HepG2 (cell line): ENCODE measurements around the gene RAB5B. TPM values are rescaled to one million over a fixed set of nuclear protein-coding genes. Genes with fewer than 3 reads are reported as not detected.

Experiments
- EEA1 ChIP-seq: sonication (generic); formaldehyde crosslinking; IDR thresholded peaks from 2 replicates; pipeline ENCODE4 v1.5.1; 2020; ENCODE audit warnings: mild to moderate bottlenecking, missing genetic modification reagents, borderline replicate concordance
- FOXK2 ChIP-seq: fragments of 450-650 bp; IDR thresholded peaks from 2 replicates; pipeline ENCODE4 v1.6.1; 2016
- GABPB1 ChIP-seq: IDR thresholded peaks from 2 replicates; pipeline ENCODE4 v1.6.1; 2016; ENCODE audit warnings: mild to moderate bottlenecking, missing genetic modification reagents, moderate library complexity, missing compliant biosample characterization
- GFI1 ChIP-seq: sonication (generic); formaldehyde crosslinking; IDR thresholded peaks from 2 replicates; pipeline ENCODE4 v1.5.0; 2020; ENCODE audit warnings: missing genetic modification reagents, mild to moderate bottlenecking, borderline replicate concordance
- KDM2A ChIP-seq: sonication (generic); formaldehyde crosslinking; IDR thresholded peaks from 2 replicates; pipeline ENCODE4 v1.4.0; 2020; ENCODE audit warnings: low read depth, missing genetic modification reagents, borderline replicate concordance
- KDM5A ChIP-seq: fragments of 200-600 bp; sonication (generic); IDR thresholded peaks from 2 replicates; pipeline ENCODE4 v1.7.0; 2018; ENCODE audit warnings: antibody characterized with exemption, mild to moderate bottlenecking, low read length, borderline replicate concordance
- KMT2A ChIP-seq: sonication (generic); formaldehyde crosslinking; IDR thresholded peaks from 2 replicates; pipeline ENCODE4 v1.4.0; 2020; ENCODE audit warnings: missing genetic modification reagents
- MED1 ChIP-seq: sonication (generic); formaldehyde crosslinking; IDR thresholded peaks from 2 replicates; pipeline ENCODE4 v1.4.0; 2020; ENCODE audit warnings: missing genetic modification reagents
- MTF2 ChIP-seq: sonication (generic); formaldehyde crosslinking; IDR thresholded peaks from 2 replicates; pipeline ENCODE4 v1.5.0; 2020; ENCODE audit warnings: missing genetic modification reagents, borderline replicate concordance
- RBM39 ChIP-seq: fragments of 200-400 bp; formaldehyde crosslinking; IDR thresholded peaks from one replicate; pipeline ENCODE4 v1.6.1; 2018; ENCODE audit warnings: antibody characterized with exemption, mild to moderate bottlenecking, low read depth, low read length; ENCODE audit not compliant: poor library complexity, severe bottlenecking
- SALL2 ChIP-seq: sonication (generic); formaldehyde crosslinking; IDR thresholded peaks from 2 replicates; pipeline ENCODE4 v1.8.1; 2023; ENCODE audit warnings: mild to moderate bottlenecking, missing genetic modification reagents, inconsistent platforms
- ZBTB38 ChIP-seq: sonication (generic); formaldehyde crosslinking; IDR thresholded peaks from 2 replicates; pipeline ENCODE4 v1.5.1; 2020; ENCODE audit warnings: mild to moderate bottlenecking, missing genetic modification reagents
- ZBTB7A ChIP-seq: sonication (generic); formaldehyde crosslinking; IDR thresholded peaks from 2 replicates; pipeline ENCODE4 v1.8.0; 2022; ENCODE audit warnings: mild to moderate bottlenecking, missing genetic modification reagents
- ZFX ChIP-seq: sonication (generic); formaldehyde crosslinking; IDR thresholded peaks from 2 replicates; pipeline ENCODE4 v1.4.0; 2020; ENCODE audit warnings: mild to moderate bottlenecking, low read depth, missing genetic modification reagents, moderate library complexity
- ZNF260 ChIP-seq: sonication (generic); formaldehyde crosslinking; IDR thresholded peaks from 2 replicates; pipeline ENCODE4 v1.4.0; 2020; ENCODE audit warnings: missing genetic modification reagents, low read depth, mild to moderate bottlenecking, borderline replicate concordance
- ZNF30 ChIP-seq: sonication (generic); formaldehyde crosslinking; IDR thresholded peaks from 2 replicates; pipeline ENCODE4 v1.5.0; 2020; ENCODE audit warnings: mild to moderate bottlenecking, missing genetic modification reagents
- ZNF674 ChIP-seq: sonication (generic); formaldehyde crosslinking; IDR thresholded peaks from 2 replicates; pipeline ENCODE4 v1.5.0; 2020; ENCODE audit warnings: low read depth, mild to moderate bottlenecking, missing genetic modification reagents
- ZNF891 ChIP-seq: sonication (generic); formaldehyde crosslinking; IDR thresholded peaks from 2 replicates; pipeline ENCODE4 v1.5.0; 2020; ENCODE audit warnings: mild to moderate bottlenecking, missing genetic modification reagents
- polyA plus RNA-seq, 8 experiments: library from polyadenylated mRNA; depleted of rRNA in 3 of 8; stranded (reverse) in 7 of 8; unstranded in 1 of 8; fragments of >200 nt; fragmentation: Illumina TruSeq in 4 of 8; extraction: Trizol in 4 of 8; gene quantifications; 2 replicates each; pipeline versions ENCODE4 v1.2.1 to v1.2.3, GENCODE V29; 2011 to 2016; ENCODE audit warnings: low read depth in 4 of 8, missing spikeins in 1 of 8, mixed read lengths in 1 of 8; ENCODE audit not compliant: insufficient read depth in 1 of 8
- total RNA-seq, 5 experiments: library from RNA; depleted of rRNA; stranded (reverse); fragments of >200 nt; fragmentation: Illumina TruSeq; extraction: Trizol; gene quantifications; 2 replicates each; pipeline ENCODE4 v1.2.3, GENCODE V29; 2016; ENCODE audit warnings: low read depth in 1 of 5
- TF ChIP-seq, protein P1 (sequence below): sonication (generic); formaldehyde crosslinking; IDR thresholded peaks from 2 replicates; pipeline ENCODE4 v1.4.0; 2020; ENCODE audit warnings: missing genetic modification reagents
- TF ChIP-seq, protein P2 (sequence below): sonication (generic); formaldehyde crosslinking; IDR thresholded peaks from 2 replicates; pipeline ENCODE4 v1.8.0; 2022; ENCODE audit warnings: missing genetic modification reagents, low read depth, mild to moderate bottlenecking, borderline replicate concordance
- TF ChIP-seq, protein P3 (sequence below): sonication (generic); formaldehyde crosslinking; IDR thresholded peaks from 2 replicates; pipeline ENCODE4 v1.4.0; 2020; ENCODE audit warnings: missing genetic modification reagents
- TF ChIP-seq, protein P4 (sequence below): sonication (generic); formaldehyde crosslinking; IDR thresholded peaks from 2 replicates; pipeline ENCODE4 v1.4.0; 2020; ENCODE audit warnings: mild to moderate bottlenecking, missing genetic modification reagents

Gene RAB5B
- total and polyA plus RNA-seq, 2 of the 13 experiments (the other 11 are each of a cell fraction or from before 2014, with no cell fraction given) = 26.0 to 68.3 TPM

DNA sequence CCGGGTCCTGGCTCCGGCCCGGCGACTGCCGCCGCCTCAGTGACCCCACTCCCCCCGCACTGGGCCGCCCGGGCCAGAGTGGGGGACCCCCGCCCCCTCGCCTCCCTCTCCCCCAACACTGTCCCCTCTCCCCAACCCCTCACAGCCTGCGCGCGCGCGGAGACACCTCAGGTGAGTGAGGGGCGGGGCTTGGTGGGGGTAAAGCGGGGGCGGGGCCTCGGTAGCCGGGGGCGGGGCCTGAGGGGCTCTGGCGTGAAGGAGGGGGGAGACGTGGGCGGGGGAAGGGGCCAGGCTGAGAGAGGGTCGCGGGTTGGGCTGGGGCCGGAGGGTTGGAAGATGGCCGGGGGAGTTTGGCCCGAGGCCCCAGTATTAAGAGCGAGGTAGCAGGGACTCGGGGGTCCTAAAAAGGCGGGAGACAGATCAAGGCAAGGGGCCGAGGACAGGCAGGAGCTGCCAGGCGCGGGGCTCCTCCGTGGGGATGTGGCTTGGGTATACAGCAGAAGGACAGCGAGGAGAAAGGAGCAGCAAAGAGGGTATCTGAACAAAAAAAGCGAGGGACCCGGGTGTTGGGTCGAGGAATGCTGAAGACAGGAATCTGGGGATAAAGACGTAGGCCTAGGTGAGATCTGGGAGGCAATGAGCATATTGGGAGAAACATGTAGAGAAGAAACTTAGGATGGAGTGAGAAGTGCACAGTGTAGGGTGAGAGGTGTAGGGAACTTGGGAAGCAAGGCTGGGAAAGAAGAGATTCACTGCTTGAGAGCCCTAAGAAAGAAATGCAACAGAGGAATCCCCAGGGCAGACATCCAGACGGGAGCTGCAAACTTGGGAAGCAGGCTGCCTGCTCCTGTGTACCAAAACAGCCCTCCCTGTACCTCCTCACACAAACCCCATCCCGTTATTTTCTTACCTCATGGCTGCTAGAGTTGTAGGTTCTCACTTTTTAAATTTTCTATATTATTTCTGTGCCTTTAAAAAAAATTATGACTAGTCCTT is 34.0 kb downstream of the RAB5B start (continued):
- TF ChIP-seq, protein P1, sequence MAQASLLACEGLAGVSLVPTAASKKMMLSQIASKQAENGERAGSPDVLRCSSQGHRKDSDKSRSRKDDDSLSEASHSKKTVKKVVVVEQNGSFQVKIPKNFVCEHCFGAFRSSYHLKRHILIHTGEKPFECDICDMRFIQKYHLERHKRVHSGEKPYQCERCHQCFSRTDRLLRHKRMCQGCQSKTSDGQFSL (CRISPR knock-in tag) = peak; percentile 45; the same call in 1 of the 2 replicates
- TF ChIP-seq, protein P2, sequence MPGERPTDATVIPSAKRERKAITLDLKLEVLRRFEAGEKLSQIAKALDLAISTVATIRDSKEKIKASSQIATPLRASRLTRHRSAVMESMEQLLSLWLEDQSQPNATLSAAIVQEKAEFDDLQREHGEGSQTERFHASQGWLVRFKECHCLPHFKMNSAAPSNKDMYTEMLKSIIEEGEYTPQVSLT (CRISPR knock-in tag) = no peak
- TF ChIP-seq EEA1 (CRISPR knock-in tag) = no peak
- TF ChIP-seq, protein P3, sequence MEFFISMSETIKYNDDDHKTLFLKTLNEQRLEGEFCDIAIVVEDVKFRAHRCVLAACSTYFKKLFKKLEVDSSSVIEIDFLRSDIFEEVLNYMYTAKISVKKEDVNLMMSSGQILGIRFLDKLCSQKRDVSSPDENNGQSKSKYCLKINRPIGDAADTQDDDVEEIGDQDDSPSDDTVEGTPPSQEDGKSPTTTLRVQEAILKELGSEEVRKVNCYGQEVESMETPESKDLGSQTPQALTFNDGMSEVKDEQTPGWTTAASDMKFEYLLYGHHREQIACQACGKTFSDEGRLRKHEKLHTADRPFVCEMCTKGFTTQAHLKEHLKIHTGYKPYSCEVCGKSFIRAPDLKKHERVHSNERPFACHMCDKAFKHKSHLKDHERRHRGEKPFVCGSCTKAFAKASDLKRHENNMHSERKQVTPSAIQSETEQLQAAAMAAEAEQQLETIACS (CRISPR knock-in tag) = no peak
- no peak; the same call in none of the 2 replicates for TF ChIP-seq KDM2A (CRISPR knock-in tag)
- TF ChIP-seq KDM5A = peak; percentile 11; the same call in 1 of the 2 replicates
- 0 out of 2 replicates have a peak, but pooled peaks have one; percentile 5 for TF ChIP-seq KMT2A
- no peak for TF ChIP-seq MTF2
- TF ChIP-seq RBM39 = peak; percentile 22
- TF ChIP-seq ZNF674 = no peak
- peak; percentile 36; the same call in 1 of the 2 replicates for TF ChIP-seq ZBTB38
- no peak for TF ChIP-seq FOXK2
- TF ChIP-seq MED1 (CRISPR knock-in tag) = no peak
- TF ChIP-seq ZNF891 (CRISPR knock-in tag) = no peak
- no peak for TF ChIP-seq ZNF30 (CRISPR knock-in tag)
- TF ChIP-seq ZFX (CRISPR knock-in tag) = 0 out of 2 replicates have a peak, but pooled peaks have one; percentile 10
- no peak for TF ChIP-seq SALL2 (CRISPR knock-in tag)
- TF ChIP-seq, protein P4, sequence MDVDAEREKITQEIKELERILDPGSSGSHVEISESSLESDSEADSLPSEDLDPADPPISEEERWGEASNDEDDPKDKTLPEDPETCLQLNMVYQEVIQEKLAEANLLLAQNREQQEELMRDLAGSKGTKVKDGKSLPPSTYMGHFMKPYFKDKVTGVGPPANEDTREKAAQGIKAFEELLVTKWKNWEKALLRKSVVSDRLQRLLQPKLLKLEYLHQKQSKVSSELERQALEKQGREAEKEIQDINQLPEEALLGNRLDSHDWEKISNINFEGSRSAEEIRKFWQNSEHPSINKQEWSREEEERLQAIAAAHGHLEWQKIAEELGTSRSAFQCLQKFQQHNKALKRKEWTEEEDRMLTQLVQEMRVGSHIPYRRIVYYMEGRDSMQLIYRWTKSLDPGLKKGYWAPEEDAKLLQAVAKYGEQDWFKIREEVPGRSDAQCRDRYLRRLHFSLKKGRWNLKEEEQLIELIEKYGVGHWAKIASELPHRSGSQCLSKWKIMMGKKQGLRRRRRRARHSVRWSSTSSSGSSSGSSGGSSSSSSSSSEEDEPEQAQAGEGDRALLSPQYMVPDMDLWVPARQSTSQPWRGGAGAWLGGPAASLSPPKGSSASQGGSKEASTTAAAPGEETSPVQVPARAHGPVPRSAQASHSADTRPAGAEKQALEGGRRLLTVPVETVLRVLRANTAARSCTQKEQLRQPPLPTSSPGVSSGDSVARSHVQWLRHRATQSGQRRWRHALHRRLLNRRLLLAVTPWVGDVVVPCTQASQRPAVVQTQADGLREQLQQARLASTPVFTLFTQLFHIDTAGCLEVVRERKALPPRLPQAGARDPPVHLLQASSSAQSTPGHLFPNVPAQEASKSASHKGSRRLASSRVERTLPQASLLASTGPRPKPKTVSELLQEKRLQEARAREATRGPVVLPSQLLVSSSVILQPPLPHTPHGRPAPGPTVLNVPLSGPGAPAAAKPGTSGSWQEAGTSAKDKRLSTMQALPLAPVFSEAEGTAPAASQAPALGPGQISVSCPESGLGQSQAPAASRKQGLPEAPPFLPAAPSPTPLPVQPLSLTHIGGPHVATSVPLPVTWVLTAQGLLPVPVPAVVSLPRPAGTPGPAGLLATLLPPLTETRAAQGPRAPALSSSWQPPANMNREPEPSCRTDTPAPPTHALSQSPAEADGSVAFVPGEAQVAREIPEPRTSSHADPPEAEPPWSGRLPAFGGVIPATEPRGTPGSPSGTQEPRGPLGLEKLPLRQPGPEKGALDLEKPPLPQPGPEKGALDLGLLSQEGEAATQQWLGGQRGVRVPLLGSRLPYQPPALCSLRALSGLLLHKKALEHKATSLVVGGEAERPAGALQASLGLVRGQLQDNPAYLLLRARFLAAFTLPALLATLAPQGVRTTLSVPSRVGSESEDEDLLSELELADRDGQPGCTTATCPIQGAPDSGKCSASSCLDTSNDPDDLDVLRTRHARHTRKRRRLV (CRISPR knock-in tag) = no peak
- TF ChIP-seq GABPB1 (CRISPR knock-in tag) = peak; percentile 75; the same call in 1 of the 2 replicates
- no peak for TF ChIP-seq GFI1 (CRISPR knock-in tag)
- no peak for TF ChIP-seq ZNF260 (CRISPR knock-in tag)
- TF ChIP-seq ZBTB7A (CRISPR knock-in tag) = 0 out of 2 replicates have a peak, but pooled peaks have one; percentile 25
